GM21576 (cell line): ENCODE results near the gene PLEKHH1.

ENCODE experiments used
- ATAC-seq: cut with Tn5 transposase; IDR thresholded peaks from one replicate; pipeline ENCODE4 v1.9.1; 2021; ENCODE audit warnings: mild to moderate bottlenecking, moderate library complexity; ENCODE audit not compliant: unreplicated experiment

PLEKHH1 gene

GRCh38 chr14:67532998-67533753 is at the start of gene PLEKHH1:
Gene PLEKHH1, plus strand, starts transcription at chr14:67533290. Its CDS starts 8,578 bp downstream, at chr14:67541868.
- peak; percentile 50 for ATAC-seq

- ATAC-seq = no peak
Observed at GRCh38 chr14:67483579-67484285, 49.4 kb upstream of the PLEKHH1 start.

- ATAC-seq = no peak
Observed at GRCh38 chr14:67485501-67486095, 47.5 kb upstream of the PLEKHH1 start.

GRCh38 chr14:67486890-67487289 is 46.2 kb upstream of the PLEKHH1 start:
- ATAC-seq = no peak

GRCh38 chr14:67487332-67487731 is 45.8 kb upstream of the PLEKHH1 start:
- no peak for ATAC-seq

- peak; percentile 93 for ATAC-seq
Observed at GRCh38 chr14:67487937-67488893, 44.9 kb upstream of the PLEKHH1 start, which contains the start of gene TMEM229B. Gene TMEM229B, minus strand, starts transcription at chr14:67488721. Its CDS starts 14,798 bp downstream, at chr14:67473923.

GRCh38 chr14:67490196-67490595 is 42.9 kb upstream of the PLEKHH1 start:
- no peak for ATAC-seq

GRCh38 chr14:67491285-67491684 is 41.8 kb upstream of the PLEKHH1 start:
- no peak for ATAC-seq

GRCh38 chr14:67491741-67492507 is 41.2 kb upstream of the PLEKHH1 start:
- no peak for ATAC-seq

GRCh38 chr14:67492538-67492937 is 40.6 kb upstream of the PLEKHH1 start:
- ATAC-seq = no peak

GRCh38 chr14:67493092-67493717 is 39.9 kb upstream of the PLEKHH1 start:
- no peak for ATAC-seq

- no peak for ATAC-seq
Observed at GRCh38 chr14:67495827-67496226, 37.3 kb upstream of the PLEKHH1 start.

GRCh38 chr14:67497216-67497615 is 35.9 kb upstream of the PLEKHH1 start:
- ATAC-seq = no peak

GRCh38 chr14:67497716-67498115 is 35.4 kb upstream of the PLEKHH1 start:
- no peak for ATAC-seq

GRCh38 chr14:67500981-67501380 is 32.1 kb upstream of the PLEKHH1 start:
- ATAC-seq = no peak

- no peak for ATAC-seq
Observed at GRCh38 chr14:67501670-67502069, 31.4 kb upstream of the PLEKHH1 start.

GRCh38 chr14:67502867-67503266 is 30.2 kb upstream of the PLEKHH1 start:
- ATAC-seq = no peak

GRCh38 chr14:67503331-67503730 is 29.8 kb upstream of the PLEKHH1 start:
- ATAC-seq = no peak

- ATAC-seq = no peak
Observed at GRCh38 chr14:67505254-67505653, 27.8 kb upstream of the PLEKHH1 start.
